HCT116 (cell line): ENCODE data around the gene CCDC92B. TPM values are rescaled to one million over a fixed set of nuclear protein-coding genes. Genes with fewer than 3 reads are reported as not detected.

Experiments
- ATAC-seq: fragments of 200-7000 bp; cut with Tn5 transposase; 2 replicates; pipeline ENCODE4 v1.9.1; 2020; ENCODE audit warnings: mild to moderate bottlenecking, moderate library complexity
- BruUV-seq: library from RNA; stranded (reverse); fragments of 400-500 nt; replicated peaks from 2 replicates; lab custom pipeline; 2021; lab: Mats Ljungman, UMichigan
- CTCF ChIA-PET: fragments of 300-600 bp; sonication (Branson Sonifier 250); formaldehyde crosslinking; loops from one replicate; lab custom pipeline; 2021; ENCODE audit warnings: antibody characterized with exemption; lab: Charles Lee
- POLR2A ChIA-PET: fragments of 300-600, 350-600 bp; sonication (Branson Sonifier 250); formaldehyde crosslinking; loops from one replicate; lab custom pipeline; 2021; ENCODE audit warnings: antibody characterized with exemption; lab: Charles Lee
- RAD21 ChIA-PET, 2 experiments: fragments of 300-600 bp; sonication (Branson Sonifier 250); formaldehyde crosslinking; loops; one replicate each; lab custom pipeline; 2023; ENCODE audit warnings: low total read pairs in 2 of 2; ENCODE audit not compliant: uncharacterized antibody in 2 of 2, unreplicated experiment in 2 of 2, low non-redundant PET in 1 of 2; lab: Charles Lee
- DNase-seq: peaks from one replicate; pipeline ENCODE4 v3.0.0-alpha.2; 2010; ENCODE audit warnings: low read depth, low spot score
- H2AFZ ChIP-seq: fragments of 200-600 bp; shearing (Covaris generic), sonication (generic); 2 replicates; pipeline ENCODE4 v1.6.1; 2017; ENCODE audit warnings: low read depth, mixed run types, mixed read lengths, antibody characterized with exemption, low read length; ENCODE audit not compliant: poor library complexity, severe bottlenecking
- H3K27ac ChIP-seq: 2 replicates; pipeline ENCODE4 v1.5.1; 2012; ENCODE audit warnings: low read depth, low read length
- H3K27me3 ChIP-seq: fragments of 200-600 bp; sonication (generic); 2 replicates; pipeline ENCODE4 v1.6.1; 2016; ENCODE audit warnings: mixed run types, low read length, mixed read lengths; ENCODE audit not compliant: insufficient read depth
- H3K36me3 ChIP-seq, 2 experiments: fragments of 200-500 bp in 1 of 2; fragments of 200-600 bp in 1 of 2; sonication (Bioruptor generic) in 1 of 2; sonication (generic) in 1 of 2; 2 replicates each; pipeline versions ENCODE4 v1.5.1 to v1.6.1; 2014 to 2016; ENCODE audit warnings: low read length in 2 of 2, inconsistent platforms in 1 of 2, mixed read lengths in 1 of 2, mixed run types in 1 of 2; ENCODE audit not compliant: insufficient read depth in 2 of 2, control insufficient read depth in 1 of 2
- H3K4me1 ChIP-seq, 2 experiments: fragments of 200-600 bp in 1 of 2; sonication (generic) in 1 of 2; 2 replicates each; pipeline versions ENCODE4 v1.5.1 to v1.6.1; 2012 to 2017; ENCODE audit warnings: low read length in 2 of 2, inconsistent platforms in 1 of 2, mild to moderate bottlenecking in 1 of 2, mixed read lengths in 1 of 2, mixed run types in 1 of 2, moderate library complexity in 1 of 2; ENCODE audit not compliant: insufficient read depth in 2 of 2, control insufficient read depth in 1 of 2
- H3K4me2 ChIP-seq: fragments of 200-600 bp; sonication (generic); 2 replicates; pipeline ENCODE4 v1.6.1; 2017; ENCODE audit warnings: mixed run types, low read length, mixed read lengths
- H3K4me3 ChIP-seq, 2 experiments: fragments of 200-600 bp in 1 of 2; sonication (generic) in 1 of 2; replicated peaks in 1 of 2; 2 replicates each; pipeline ENCODE4 v1.5.1; 2011 to 2016; ENCODE audit warnings: low read length in 2 of 2, control low read depth in 1 of 2, low read depth in 1 of 2, mild to moderate bottlenecking in 1 of 2, mixed read lengths in 1 of 2, mixed run types in 1 of 2
- H3K79me2 ChIP-seq: fragments of 200-600 bp; sonication (generic); 2 replicates; pipeline ENCODE4 v1.6.1; 2017; ENCODE audit warnings: mild to moderate bottlenecking, mixed run types, low read length, moderate library complexity, mixed read lengths; ENCODE audit not compliant: insufficient read depth
- H3K9ac ChIP-seq: fragments of 200-600 bp; sonication (generic); 2 replicates; pipeline ENCODE4 v1.6.1; 2016; ENCODE audit warnings: low read length, mixed read lengths
- H3K9me2 ChIP-seq: fragments of 200-600 bp; sonication (generic), shearing (Covaris generic); 2 replicates; pipeline ENCODE4 v1.6.1; 2017; ENCODE audit warnings: mixed run types, mild to moderate bottlenecking, moderate library complexity; ENCODE audit not compliant: insufficient read depth
- H3K9me3 ChIP-seq, 2 experiments: fragments of 200-500 bp in 1 of 2; fragments of 200-600 bp in 1 of 2; sonication (Bioruptor generic) in 1 of 2; sonication (generic) in 1 of 2; 2 replicates each; pipeline ENCODE4 v1.6.1; 2014 to 2017; ENCODE audit warnings: low read length in 2 of 2, mixed read lengths in 2 of 2, inconsistent platforms in 1 of 2, low read depth in 1 of 2, mild to moderate bottlenecking in 1 of 2, mixed run types in 1 of 2, moderate library complexity in 1 of 2; ENCODE audit not compliant: control insufficient read depth in 1 of 2, insufficient read depth in 1 of 2
- H4K20me1 ChIP-seq: fragments of 200-600 bp; sonication (generic), shearing (Covaris generic); 2 replicates; pipeline ENCODE4 v1.6.1; 2017; ENCODE audit warnings: mixed run types, mild to moderate bottlenecking, moderate library complexity; ENCODE audit not compliant: insufficient read depth
- CEBPB ChIP-seq: IDR thresholded peaks from 2 replicates; pipeline ENCODE4 v1.6.1; 2012; ENCODE audit warnings: low read depth
- EGR1 ChIP-seq: IDR thresholded peaks from 2 replicates; pipeline ENCODE4 v1.6.1; 2012; ENCODE audit warnings: low read depth
- EZH2 ChIP-seq: fragments of 200-600 bp; sonication (generic); IDR thresholded peaks from 2 replicates; pipeline ENCODE4 v1.6.1; 2017; ENCODE audit warnings: antibody characterized with exemption, mixed run types
- EZH2phosphoT487 ChIP-seq: fragments of 200-600 bp; IDR thresholded peaks from 2 replicates; pipeline ENCODE4 v1.6.1; 2018; ENCODE audit warnings: antibody characterized with exemption, borderline replicate concordance
- POLR2A ChIP-seq: IDR thresholded peaks from 2 replicates; pipeline ENCODE4 v1.7.0; 2011; ENCODE audit warnings: borderline replicate concordance; ENCODE audit not compliant: insufficient read depth, insufficient read length; ENCODE audit errors: extremely low read depth
- POLR2AphosphoS5 ChIP-seq: IDR thresholded peaks from 2 replicates; pipeline ENCODE4 v1.6.1; 2011; ENCODE audit warnings: mild to moderate bottlenecking, low read depth, low read length, moderate library complexity
- SIN3A ChIP-seq: IDR thresholded peaks from 2 replicates; pipeline ENCODE4 v1.6.1; 2012; ENCODE audit warnings: low read depth
- SP1 ChIP-seq: IDR thresholded peaks from 2 replicates; pipeline ENCODE4 v1.6.1; 2012; ENCODE audit warnings: low read depth
- SRF ChIP-seq: IDR thresholded peaks from 2 replicates; pipeline ENCODE4 v1.6.1; 2012; ENCODE audit warnings: low read depth
- TCF7L2 ChIP-seq: IDR thresholded peaks from 2 replicates; pipeline ENCODE4 v1.7.0; 2011; ENCODE audit warnings: borderline replicate concordance, inconsistent platforms; ENCODE audit not compliant: insufficient read depth, insufficient read length; ENCODE audit errors: extremely low read depth
- YY1 ChIP-seq: IDR thresholded peaks from 2 replicates; pipeline ENCODE4 v1.6.1; 2011; ENCODE audit warnings: low read length, low read depth, moderate library complexity, mild to moderate bottlenecking; ENCODE audit not compliant: insufficient replicate concordance; ENCODE audit errors: extremely low read depth
- ZFX ChIP-seq: fragments of 450-650 bp; IDR thresholded peaks from 2 replicates; pipeline ENCODE4 v1.6.1; 2017
- ZNF274 ChIP-seq: fragments of 200-500 bp; sonication (Bioruptor generic); IDR thresholded peaks from 2 replicates; pipeline ENCODE4 v1.6.1; 2014; ENCODE audit warnings: mild to moderate bottlenecking, low read depth, low read length, inconsistent platforms
- intact Hi-C: fragments of 100-400 bp; cut with micrococcal nuclease; formaldehyde crosslinking; loops from 2 replicates; pipeline ENCODE4 v1.10.0; 2022
- total RNA-seq: library from RNA; stranded (reverse); gene quantifications from one replicate; pipeline ENCODE4 v1.2.1, GENCODE V29; 2021; ENCODE audit not compliant: unreplicated experiment
- TF ChIP-seq, protein P1 (sequence below): IDR thresholded peaks from 2 replicates; pipeline ENCODE4 v1.6.1; 2012
- TF ChIP-seq, protein P2 (sequence below), 3 experiments: fragments of 200-600 bp in 1 of 3; sonication (generic) in 1 of 3; IDR thresholded peaks in 2 of 3; conservative IDR thresholded peaks in 1 of 3; 2 replicates each; pipeline ENCODE4 v1.5.1; 2012 to 2017; ENCODE audit warnings: low read depth in 2 of 3, low read length in 2 of 3, antibody characterized with exemption in 1 of 3, borderline replicate concordance in 1 of 3, control low read depth in 1 of 3, mild to moderate bottlenecking in 1 of 3, mixed read lengths in 1 of 3, mixed run types in 1 of 3, moderate library complexity in 1 of 3; ENCODE audit not compliant: insufficient read depth in 1 of 3
- TF ChIP-seq, protein P3 (sequence below): IDR thresholded peaks from 2 replicates; pipeline ENCODE4 v1.6.1; 2012

CCDC92B gene
- total RNA-seq, 1 experiment from 2014 or later = 0.17 TPM

DNA sequence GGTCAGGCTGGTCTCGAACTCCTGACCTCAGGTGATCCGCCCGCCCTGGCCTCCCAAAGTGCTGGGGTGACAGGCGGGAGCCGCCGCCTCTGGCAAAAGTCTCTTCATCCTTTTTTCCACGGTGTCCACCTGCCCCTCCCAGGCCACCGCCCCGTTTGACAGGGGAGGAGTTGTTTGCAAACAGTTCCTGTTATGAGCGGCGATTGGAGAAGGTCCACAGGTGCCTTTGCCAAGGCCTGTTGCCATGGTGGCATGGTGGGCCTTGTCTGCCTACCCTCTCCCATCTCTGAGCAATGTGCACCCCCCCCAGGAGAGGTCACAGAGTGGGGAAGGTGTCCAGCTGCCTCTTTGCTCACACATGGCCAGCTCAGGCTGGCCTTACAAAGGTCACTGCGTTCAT lies 30.8 kb upstream of the CCDC92B start:
- DNase-seq = no peak
- Histone ChIP-seq H3K4me3 (no peak overlapping the region), H3K9ac (no peak overlapping the region), H3K4me1 (peaks cover 5 to 6% of the 10 kb centered on the region in 2 experiments; a peak in 1 of 4 replicates), H3K27ac (no peak overlapping the region), H3K9me2 (no peaks in the 10 kb centered on the region), H4K20me1 (no peaks in the 10 kb centered on the region), H2AFZ (no peak overlapping the region), H3K9me3 (no peaks in the 10 kb centered on the region), H3K4me2 (no peak overlapping the region), H3K79me2 (no peaks in the 10 kb centered on the region), H3K27me3 (no peaks in the 10 kb centered on the region), H3K36me3 (no peaks in the 10 kb centered on the region)
- no peak for TF ChIP-seq POLR2A
- TF ChIP-seq YY1 = no peak
- TF ChIP-seq ZNF274 = no peak
- TF ChIP-seq EZH2 = no peak
- TF ChIP-seq, protein P1, sequence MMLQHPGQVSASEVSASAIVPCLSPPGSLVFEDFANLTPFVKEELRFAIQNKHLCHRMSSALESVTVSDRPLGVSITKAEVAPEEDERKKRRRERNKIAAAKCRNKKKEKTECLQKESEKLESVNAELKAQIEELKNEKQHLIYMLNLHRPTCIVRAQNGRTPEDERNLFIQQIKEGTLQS = no peak
- no peak for TF ChIP-seq SRF
- TF ChIP-seq SIN3A = no peak
- TF ChIP-seq ZFX = no peak
- TF ChIP-seq EZH2phosphoT487 = no peak
- TF ChIP-seq CEBPB = no peak
- TF ChIP-seq, protein P2, sequence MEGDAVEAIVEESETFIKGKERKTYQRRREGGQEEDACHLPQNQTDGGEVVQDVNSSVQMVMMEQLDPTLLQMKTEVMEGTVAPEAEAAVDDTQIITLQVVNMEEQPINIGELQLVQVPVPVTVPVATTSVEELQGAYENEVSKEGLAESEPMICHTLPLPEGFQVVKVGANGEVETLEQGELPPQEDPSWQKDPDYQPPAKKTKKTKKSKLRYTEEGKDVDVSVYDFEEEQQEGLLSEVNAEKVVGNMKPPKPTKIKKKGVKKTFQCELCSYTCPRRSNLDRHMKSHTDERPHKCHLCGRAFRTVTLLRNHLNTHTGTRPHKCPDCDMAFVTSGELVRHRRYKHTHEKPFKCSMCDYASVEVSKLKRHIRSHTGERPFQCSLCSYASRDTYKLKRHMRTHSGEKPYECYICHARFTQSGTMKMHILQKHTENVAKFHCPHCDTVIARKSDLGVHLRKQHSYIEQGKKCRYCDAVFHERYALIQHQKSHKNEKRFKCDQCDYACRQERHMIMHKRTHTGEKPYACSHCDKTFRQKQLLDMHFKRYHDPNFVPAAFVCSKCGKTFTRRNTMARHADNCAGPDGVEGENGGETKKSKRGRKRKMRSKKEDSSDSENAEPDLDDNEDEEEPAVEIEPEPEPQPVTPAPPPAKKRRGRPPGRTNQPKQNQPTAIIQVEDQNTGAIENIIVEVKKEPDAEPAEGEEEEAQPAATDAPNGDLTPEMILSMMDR (IDR thresholded peaks at IDR 0.05 in 2 of 3, conservative IDR thresholded peaks at IDR 0.05 in 1 of 3; ENCODE audit: borderline replicate concordance in 1 of 3, insufficient read depth in 1 of 3, low read depth in 2 of 3, low read length in 2 of 3) = no peak
- TF ChIP-seq TCF7L2 = no peak
- TF ChIP-seq EGR1 = no peak
- TF ChIP-seq POLR2AphosphoS5 = no peak
- TF ChIP-seq, protein P3, sequence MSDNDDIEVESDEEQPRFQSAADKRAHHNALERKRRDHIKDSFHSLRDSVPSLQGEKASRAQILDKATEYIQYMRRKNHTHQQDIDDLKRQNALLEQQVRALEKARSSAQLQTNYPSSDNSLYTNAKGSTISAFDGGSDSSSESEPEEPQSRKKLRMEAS = no peak
- no peak for TF ChIP-seq SP1
- CTCF ChIA-PET = no interaction called here
- RAD21 ChIA-PET = no interaction called here
- POLR2A ChIA-PET = no interaction called here
- intact Hi-C loops = no loop called here
- BruUV-seq = no TSS peak
- no peak for ATAC-seq
